K562 (cell line): ENCODE data around the gene SLC12A6. TPM values are rescaled to one million over a fixed set of nuclear protein-coding genes. Genes with fewer than 3 reads are reported as not detected.

Experiments used
- BRD9 ChIP-seq: fragments of 450-650 bp; IDR thresholded peaks from 2 replicates; pipeline ENCODE4 v1.6.1; 2018; ENCODE audit warnings: low read depth; ENCODE audit not compliant: partially characterized antibody
- CBFA2T2 ChIP-seq: fragments of 450-650 bp; conservative IDR thresholded peaks from 2 replicates; pipeline ENCODE4 v1.6.1; 2017; ENCODE audit warnings: mild to moderate bottlenecking
- CBFA2T3 ChIP-seq: fragments of 450-650 bp; IDR thresholded peaks from 2 replicates; pipeline ENCODE4 v1.6.1; 2017
- CGGBP1 ChIP-seq: fragments of 250-450 bp; sonication (Bioruptor Pico); IDR thresholded peaks from 2 replicates; pipeline ENCODE4 v1.9.0; 2021; ENCODE audit warnings: mild to moderate bottlenecking
- EHMT2 ChIP-seq: fragments of 450-650 bp; IDR thresholded peaks from 2 replicates; pipeline ENCODE4 v1.6.1; 2018; ENCODE audit warnings: antibody characterized with exemption
- ILF3 ChIP-seq: fragments of 450-650 bp; IDR thresholded peaks from 2 replicates; pipeline ENCODE4 v1.6.1; 2018; ENCODE audit warnings: antibody characterized with exemption, mild to moderate bottlenecking, moderate library complexity, borderline replicate concordance
- IRF1 ChIP-seq: sonication (generic); formaldehyde crosslinking; IDR thresholded peaks from 2 replicates; pipeline ENCODE4 v1.8.0; 2022; ENCODE audit warnings: missing genetic modification reagents, mild to moderate bottlenecking, borderline replicate concordance
- IRF9 ChIP-seq: fragments of 450-650 bp; IDR thresholded peaks from 2 replicates; pipeline ENCODE4 v1.6.1; 2016; ENCODE audit warnings: missing biosample characterization, missing genetic modification characterization
- PHF21A ChIP-seq: fragments of 450-650 bp; IDR thresholded peaks from 2 replicates; pipeline ENCODE4 v1.6.1; 2017; ENCODE audit warnings: low read depth, borderline replicate concordance
- SNAPC5 ChIP-seq: fragments of 250-450 bp; sonication (Bioruptor Pico); IDR thresholded peaks from 2 replicates; pipeline ENCODE4 v1.8.0; 2021; ENCODE audit warnings: moderate library complexity, mild to moderate bottlenecking, inconsistent platforms
- SRSF1 ChIP-seq: fragments of 200-400 bp; formaldehyde crosslinking; IDR thresholded peaks from 2 replicates; pipeline ENCODE4 v1.6.1; 2017; ENCODE audit warnings: mild to moderate bottlenecking, low read depth, low read length, moderate library complexity
- ZNF3 ChIP-seq: fragments of 250-450 bp; sonication (Bioruptor Pico); IDR thresholded peaks from 2 replicates; pipeline ENCODE4 v1.5.0; 2021; ENCODE audit warnings: mild to moderate bottlenecking, moderate library complexity
- ZNF354B ChIP-seq: fragments of 250-450 bp; sonication (Bioruptor Pico); IDR thresholded peaks from 2 replicates; pipeline ENCODE4 v1.4.0; 2020
- ZNF76 ChIP-seq: fragments of 250-450 bp; sonication (Bioruptor Pico); IDR thresholded peaks from 2 replicates; pipeline ENCODE4 v1.4.0; 2020; ENCODE audit warnings: mild to moderate bottlenecking, moderate library complexity, borderline replicate concordance
- polyA plus RNA-seq, 8 experiments: library from polyadenylated mRNA; depleted of rRNA in 4 of 8; stranded (reverse) in 5 of 8; unstranded in 3 of 8; fragments of >200 nt; fragmentation: Nextera tagmentation in 2 of 8; fragmentation: Illumina TruSeq in 1 of 8; extraction: Ambion mirVana in 2 of 8; extraction: Trizol in 1 of 8; gene quantifications; 2 replicates each; pipeline versions ENCODE4 v1.2.1 to v1.2.3, GENCODE V29; 2011 to 2014; ENCODE audit warnings: inconsistent platforms in 1 of 8, missing spikeins in 1 of 8
- total RNA-seq, 7 experiments: library from RNA; depleted of rRNA in 6 of 7; stranded (reverse); fragments of >200 nt in 6 of 7; fragmentation: Illumina TruSeq in 2 of 7; extraction: Trizol in 2 of 7; gene quantifications; 2 replicates each; pipeline versions ENCODE4 v1.2.1 to v1.2.3, GENCODE V29; 2011 to 2021; ENCODE audit warnings: low replicate concordance in 1 of 7
- TF ChIP-seq, protein P1 (sequence below): fragments of 450-650 bp; IDR thresholded peaks from 2 replicates; pipeline ENCODE4 v1.6.1; 2016; ENCODE audit warnings: borderline replicate concordance
- TF ChIP-seq, protein P2 (sequence below): sonication (generic); formaldehyde crosslinking; IDR thresholded peaks from 2 replicates; pipeline ENCODE4 v1.4.0; 2020; ENCODE audit warnings: mild to moderate bottlenecking, missing genetic modification reagents
- TF ChIP-seq, protein P3 (sequence below): sonication (generic); formaldehyde crosslinking; IDR thresholded peaks from 2 replicates; pipeline ENCODE4 v1.8.0; 2022; ENCODE audit warnings: mild to moderate bottlenecking, low read depth, missing genetic modification reagents
- TF ChIP-seq, protein P4 (sequence below): fragments of 450-650 bp; formaldehyde crosslinking; conservative IDR thresholded peaks from 2 replicates; pipeline ENCODE4 v1.4.0; 2022; ENCODE audit warnings: mild to moderate bottlenecking, missing genetic modification characterization

The SLC12A6 gene
- total and polyA plus RNA-seq, 9 of the 15 experiments (the other 6 are each of a cell fraction or from before 2014, with no cell fraction given), result 1.4 to 16.4 (median 6.7) TPM

- TF ChIP-seq SNAPC5 (CRISPR knock-in tag) (no peak), IRF9 (tag) (no peak), BRD9 (peak; percentile 85), ZNF76 (no peak), IRF1 (CRISPR knock-in tag) (no peak), ZNF3 (CRISPR knock-in tag) (no peak), CGGBP1 (CRISPR knock-in tag) (no peak), ZNF354B (CRISPR knock-in tag) (no peak), CBFA2T2 (peak; percentile 68), SRSF1 (no peak), CBFA2T3 (peak; percentile 14; the same call in 1 of the 2 replicates), EHMT2 (0 out of 2 replicates have a peak, but pooled peaks have one; percentile 36), ILF3 (no peak), PHF21A (no peak)
- TF ChIP-seq, protein P1, sequence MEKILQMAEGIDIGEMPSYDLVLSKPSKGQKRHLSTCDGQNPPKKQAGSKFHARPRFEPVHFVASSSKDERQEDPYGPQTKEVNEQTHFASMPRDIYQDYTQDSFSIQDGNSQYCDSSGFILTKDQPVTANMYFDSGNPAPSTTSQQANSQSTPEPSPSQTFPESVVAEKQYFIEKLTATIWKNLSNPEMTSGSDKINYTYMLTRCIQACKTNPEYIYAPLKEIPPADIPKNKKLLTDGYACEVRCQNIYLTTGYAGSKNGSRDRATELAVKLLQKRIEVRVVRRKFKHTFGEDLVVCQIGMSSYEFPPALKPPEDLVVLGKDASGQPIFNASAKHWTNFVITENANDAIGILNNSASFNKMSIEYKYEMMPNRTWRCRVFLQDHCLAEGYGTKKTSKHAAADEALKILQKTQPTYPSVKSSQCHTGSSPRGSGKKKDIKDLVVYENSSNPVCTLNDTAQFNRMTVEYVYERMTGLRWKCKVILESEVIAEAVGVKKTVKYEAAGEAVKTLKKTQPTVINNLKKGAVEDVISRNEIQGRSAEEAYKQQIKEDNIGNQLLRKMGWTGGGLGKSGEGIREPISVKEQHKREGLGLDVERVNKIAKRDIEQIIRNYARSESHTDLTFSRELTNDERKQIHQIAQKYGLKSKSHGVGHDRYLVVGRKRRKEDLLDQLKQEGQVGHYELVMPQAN, result peak; percentile 96
- TF ChIP-seq, protein P2, sequence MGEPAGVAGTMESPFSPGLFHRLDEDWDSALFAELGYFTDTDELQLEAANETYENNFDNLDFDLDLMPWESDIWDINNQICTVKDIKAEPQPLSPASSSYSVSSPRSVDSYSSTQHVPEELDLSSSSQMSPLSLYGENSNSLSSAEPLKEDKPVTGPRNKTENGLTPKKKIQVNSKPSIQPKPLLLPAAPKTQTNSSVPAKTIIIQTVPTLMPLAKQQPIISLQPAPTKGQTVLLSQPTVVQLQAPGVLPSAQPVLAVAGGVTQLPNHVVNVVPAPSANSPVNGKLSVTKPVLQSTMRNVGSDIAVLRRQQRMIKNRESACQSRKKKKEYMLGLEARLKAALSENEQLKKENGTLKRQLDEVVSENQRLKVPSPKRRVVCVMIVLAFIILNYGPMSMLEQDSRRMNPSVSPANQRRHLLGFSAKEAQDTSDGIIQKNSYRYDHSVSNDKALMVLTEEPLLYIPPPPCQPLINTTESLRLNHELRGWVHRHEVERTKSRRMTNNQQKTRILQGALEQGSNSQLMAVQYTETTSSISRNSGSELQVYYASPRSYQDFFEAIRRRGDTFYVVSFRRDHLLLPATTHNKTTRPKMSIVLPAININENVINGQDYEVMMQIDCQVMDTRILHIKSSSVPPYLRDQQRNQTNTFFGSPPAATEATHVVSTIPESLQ (CRISPR knock-in tag), result 0 out of 2 replicates have a peak, but pooled peaks have one; percentile 55
- TF ChIP-seq, protein P3, sequence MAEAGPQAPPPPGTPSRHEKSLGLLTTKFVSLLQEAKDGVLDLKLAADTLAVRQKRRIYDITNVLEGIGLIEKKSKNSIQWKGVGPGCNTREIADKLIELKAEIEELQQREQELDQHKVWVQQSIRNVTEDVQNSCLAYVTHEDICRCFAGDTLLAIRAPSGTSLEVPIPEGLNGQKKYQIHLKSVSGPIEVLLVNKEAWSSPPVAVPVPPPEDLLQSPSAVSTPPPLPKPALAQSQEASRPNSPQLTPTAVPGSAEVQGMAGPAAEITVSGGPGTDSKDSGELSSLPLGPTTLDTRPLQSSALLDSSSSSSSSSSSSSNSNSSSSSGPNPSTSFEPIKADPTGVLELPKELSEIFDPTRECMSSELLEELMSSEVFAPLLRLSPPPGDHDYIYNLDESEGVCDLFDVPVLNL (CRISPR knock-in tag), result no peak
- TF ChIP-seq, protein P4, sequence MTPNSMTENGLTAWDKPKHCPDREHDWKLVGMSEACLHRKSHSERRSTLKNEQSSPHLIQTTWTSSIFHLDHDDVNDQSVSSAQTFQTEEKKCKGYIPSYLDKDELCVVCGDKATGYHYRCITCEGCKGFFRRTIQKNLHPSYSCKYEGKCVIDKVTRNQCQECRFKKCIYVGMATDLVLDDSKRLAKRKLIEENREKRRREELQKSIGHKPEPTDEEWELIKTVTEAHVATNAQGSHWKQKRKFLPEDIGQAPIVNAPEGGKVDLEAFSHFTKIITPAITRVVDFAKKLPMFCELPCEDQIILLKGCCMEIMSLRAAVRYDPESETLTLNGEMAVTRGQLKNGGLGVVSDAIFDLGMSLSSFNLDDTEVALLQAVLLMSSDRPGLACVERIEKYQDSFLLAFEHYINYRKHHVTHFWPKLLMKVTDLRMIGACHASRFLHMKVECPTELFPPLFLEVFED (CRISPR knock-in tag), result no peak
Observed at GRCh38 chr15:34342737-34343575, 5.4 kb upstream of the SLC12A6 start, which contains the start of the genes NOP10 and NUTM1 (continued).
